H9 (cell line): ENCODE data around the gene CEP350. TPM values are rescaled to one million over a fixed set of nuclear protein-coding genes. Genes with fewer than 3 reads are reported as not detected.

Experiments used
- DNase-seq: peaks from one replicate; pipeline ENCODE4 v3.0.0-alpha.2; 2017
- H2AFZ ChIP-seq: one replicate; pipeline ENCODE4 v1.6.1; 2013; ENCODE audit warnings: mild to moderate bottlenecking, low read length, control low read depth, moderate library complexity
- H2AK5ac ChIP-seq: 2 replicates; pipeline ENCODE4 v1.6.1; 2013; ENCODE audit warnings: low read length, control low read depth, mixed read lengths; ENCODE audit not compliant: insufficient read length
- H2BK120ac ChIP-seq: one replicate; pipeline ENCODE4 v1.6.1; 2013; ENCODE audit warnings: low read depth, mild to moderate bottlenecking, low read length, control low read depth, inconsistent platforms; ENCODE audit not compliant: poor library complexity, severe bottlenecking
- H2BK12ac ChIP-seq: 2 replicates; pipeline ENCODE4 v1.6.1; 2013; ENCODE audit warnings: low read length, control low read depth, mixed read lengths, low read depth; ENCODE audit not compliant: insufficient read length
- H2BK15ac ChIP-seq: 2 replicates; pipeline ENCODE4 v1.6.1; 2013; ENCODE audit warnings: low read depth, low read length, control low read depth
- H2BK20ac ChIP-seq: one replicate; pipeline ENCODE4 v1.6.1; 2013; ENCODE audit warnings: low read depth, mild to moderate bottlenecking, low read length, control low read depth, inconsistent platforms; ENCODE audit not compliant: poor library complexity, severe bottlenecking
- H2BK5ac ChIP-seq: 2 replicates; pipeline ENCODE4 v1.6.1; 2013; ENCODE audit warnings: low read length, control low read depth, mixed read lengths; ENCODE audit not compliant: insufficient read length
- H3K14ac ChIP-seq: 2 replicates; pipeline ENCODE4 v1.6.1; 2013; ENCODE audit warnings: low read length, control low read depth; ENCODE audit not compliant: insufficient read depth
- H3K18ac ChIP-seq: 2 replicates; pipeline ENCODE4 v1.6.1; 2013; ENCODE audit warnings: low read depth, mild to moderate bottlenecking, mixed read lengths, low read length, control low read depth; ENCODE audit not compliant: insufficient read length
- H3K23ac ChIP-seq: 2 replicates; pipeline ENCODE4 v1.6.1; 2013; ENCODE audit warnings: low read length, control low read depth, mixed read lengths, low read depth; ENCODE audit not compliant: insufficient read length
- H3K23me2 ChIP-seq: 2 replicates; pipeline ENCODE4 v1.6.1; 2013; ENCODE audit warnings: low read depth, mild to moderate bottlenecking, mixed read lengths, low read length, control low read depth; ENCODE audit not compliant: insufficient read length, poor library complexity, severe bottlenecking
- H3K27ac ChIP-seq: 2 replicates; pipeline ENCODE4 v1.5.1; 2013; ENCODE audit warnings: low read length, control low read depth, mixed read lengths, low read depth; ENCODE audit not compliant: insufficient read length
- H3K27me3 ChIP-seq: 2 replicates; pipeline ENCODE4 v1.6.1; 2013; ENCODE audit warnings: low read length, control low read depth, inconsistent platforms; ENCODE audit not compliant: insufficient read depth
- H3K4ac ChIP-seq: 2 replicates; pipeline ENCODE4 v1.6.1; 2013; ENCODE audit warnings: low read depth, mild to moderate bottlenecking, control low read depth, inconsistent platforms, low read length, moderate library complexity
- H3K4me1 ChIP-seq: 2 replicates; pipeline ENCODE4 v1.6.1; 2013; ENCODE audit warnings: low read length, control low read depth, inconsistent platforms; ENCODE audit not compliant: insufficient read depth
- H3K4me2 ChIP-seq: 2 replicates; pipeline ENCODE4 v1.6.1; 2013; ENCODE audit warnings: low read length, control low read depth, mixed read lengths; ENCODE audit not compliant: insufficient read length, insufficient read depth
- H3K56ac ChIP-seq: 2 replicates; pipeline ENCODE4 v1.6.1; 2013; ENCODE audit warnings: low read depth, mild to moderate bottlenecking, mixed read lengths, low read length, control low read depth; ENCODE audit not compliant: insufficient read length
- H3K79me1 ChIP-seq: 2 replicates; pipeline ENCODE4 v1.6.1; 2013; ENCODE audit warnings: low read depth, mild to moderate bottlenecking, moderate library complexity, low read length, control low read depth, inconsistent platforms; ENCODE audit not compliant: insufficient read depth, poor library complexity, severe bottlenecking
- H3K79me2 ChIP-seq: 2 replicates; pipeline ENCODE4 v1.6.1; 2013; ENCODE audit warnings: low read length, control low read depth, inconsistent platforms; ENCODE audit not compliant: insufficient read depth
- H3K9ac ChIP-seq: 2 replicates; pipeline ENCODE4 v1.6.1; 2013; ENCODE audit warnings: low read length, control low read depth, mixed read lengths; ENCODE audit not compliant: insufficient read length; ENCODE audit errors: extremely low read depth
- H3K9me3 ChIP-seq: one replicate; pipeline ENCODE4 v1.6.1; 2013; ENCODE audit warnings: low read depth, low read length, inconsistent platforms; ENCODE audit not compliant: control insufficient read depth
- H3T11ph ChIP-seq: one replicate; pipeline ENCODE4 v1.6.1; 2013; ENCODE audit warnings: mild to moderate bottlenecking, low read length, control low read depth, inconsistent platforms
- H4K20me1 ChIP-seq: one replicate; pipeline ENCODE4 v1.6.1; 2013; ENCODE audit not compliant: control insufficient read depth, insufficient read length, insufficient read depth
- H4K5ac ChIP-seq: 2 replicates; pipeline ENCODE4 v1.6.1; 2013; ENCODE audit warnings: low read depth, mild to moderate bottlenecking, mixed read lengths, low read length, control low read depth; ENCODE audit not compliant: insufficient read length
- H4K8ac ChIP-seq: replicated peaks from 2 replicates; pipeline ENCODE4 v1.6.1; 2013; ENCODE audit warnings: low read length, control low read depth, mixed read lengths, low read depth; ENCODE audit not compliant: insufficient read length
- H4K91ac ChIP-seq: 2 replicates; pipeline ENCODE4 v1.6.1; 2013; ENCODE audit warnings: low read depth, mild to moderate bottlenecking, moderate library complexity, mixed read lengths, low read length, control low read depth; ENCODE audit not compliant: insufficient read length
- H3K27ac Mint-ChIP-seq, 3 experiments: 2 replicates in 2 of 3; 3 replicates in 1 of 3; pipeline ENCODE4 v1.8.0; 2020 to 2021; ENCODE audit warnings: mixed read lengths in 3 of 3, mild to moderate bottlenecking in 1 of 3, moderate library complexity in 1 of 3
- H3K27me3 Mint-ChIP-seq: 2 replicates; pipeline ENCODE4 v1.8.0; 2021; ENCODE audit warnings: low read depth, mild to moderate bottlenecking, moderate library complexity, mixed read lengths
- H3K36me3 Mint-ChIP-seq, 3 experiments: 2 replicates in 2 of 3; 3 replicates in 1 of 3; pipeline ENCODE4 v1.8.0; 2020 to 2021; ENCODE audit warnings: low read depth in 3 of 3, mixed read lengths in 3 of 3; ENCODE audit not compliant: insufficient read depth in 1 of 3
- H3K4me1 Mint-ChIP-seq, 2 experiments: 2 replicates each; pipeline ENCODE4 v1.8.0; 2020; ENCODE audit warnings: mixed read lengths in 2 of 2
- H3K4me3 Mint-ChIP-seq, 2 experiments: 2 replicates in 1 of 2; 3 replicates in 1 of 2; pipeline ENCODE4 v1.8.0; 2020 to 2021; ENCODE audit warnings: mild to moderate bottlenecking in 2 of 2, mixed read lengths in 2 of 2, moderate library complexity in 1 of 2
- H3K9me3 Mint-ChIP-seq, 2 experiments: 2 replicates in 1 of 2; 3 replicates in 1 of 2; pipeline ENCODE4 v1.8.0; 2020; ENCODE audit warnings: mild to moderate bottlenecking in 2 of 2, mixed read lengths in 2 of 2, moderate library complexity in 1 of 2
- WGBS: extraction: QIAGEN DNeasy Blood & Tissue Kit; methylation state at CpG from one replicate; pipeline ENCODE4 v1.1.7; 2013; ENCODE audit warnings: missing lambda C conversion rate, low lambda C conversion rate, mixed read lengths; ENCODE audit not compliant: insufficient read length; ENCODE audit errors: extremely low coverage; 5-methylcytosine and 5-hydroxymethylcytosine counted together
- total RNA-seq: library from RNA; stranded (reverse); gene quantifications from 2 replicates; pipeline ENCODE4 v1.2.1, GENCODE V29; 2021
- TF ChIP-seq, protein P1 (sequence below): fragments of 200-600 bp; sonication (generic); conservative IDR thresholded peaks from 3 replicates; pipeline ENCODE4 v1.8.0; 2021; ENCODE audit warnings: antibody characterized with exemption, mild to moderate bottlenecking

The CEP350 gene
- total RNA-seq, 1 experiment from 2014 or later: 39.2 TPM

DNA sequence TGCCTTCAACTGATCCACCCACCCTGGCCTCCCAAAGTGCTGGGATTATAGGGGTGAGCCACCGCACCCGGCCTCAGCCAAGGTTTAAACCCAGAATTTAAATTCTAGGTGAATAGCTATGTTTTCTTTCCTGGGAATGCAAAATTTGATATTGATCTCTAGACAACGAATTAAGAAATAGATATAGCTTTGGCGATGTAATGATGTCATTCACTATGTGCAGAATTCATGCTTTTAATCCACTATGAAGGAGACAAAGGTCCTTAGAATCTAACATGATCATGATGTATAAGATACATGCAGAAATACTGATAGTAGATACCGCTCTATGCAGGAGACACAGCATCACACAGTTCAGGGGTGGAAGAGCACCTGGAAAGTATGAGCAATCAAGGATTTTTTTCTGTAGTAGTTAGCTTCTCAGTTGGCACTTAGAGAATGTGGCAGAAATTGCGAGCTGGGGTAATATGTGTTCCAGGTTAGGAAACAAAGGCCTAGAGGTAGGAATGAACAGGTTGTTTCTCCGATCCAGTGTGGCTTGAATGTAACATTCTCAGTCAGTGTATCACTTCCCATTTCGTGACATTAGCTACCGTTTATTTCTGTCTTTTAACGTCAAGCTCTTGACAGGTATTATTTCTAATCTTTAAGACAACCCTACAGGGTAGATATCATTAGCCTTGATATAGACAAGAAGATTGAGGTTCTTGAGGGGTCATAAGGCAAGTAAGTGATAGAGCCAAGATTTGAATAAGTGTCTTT is 3.0 kb upstream of the CEP350 start:
- H3K4me3 Mint-ChIP-seq: no peak overlapping the region
- H3K18ac ChIP-seq: no peak overlapping the region
- H2BK12ac ChIP-seq: no peak overlapping the region
- no peak overlapping the region for H2BK120ac ChIP-seq
- no peak for DNase-seq
- no peaks in the 10 kb centered on the region for H3K36me3 Mint-ChIP-seq
- H2AK5ac ChIP-seq: no peak overlapping the region
- no peaks in the 10 kb centered on the region for H4K20me1 ChIP-seq
- no peak overlapping the region for H4K91ac ChIP-seq
- no peaks in the 10 kb centered on the region for H3K9me3 Mint-ChIP-seq
- H3K56ac ChIP-seq: no peak overlapping the region
- no peak overlapping the region for H3K4me2 ChIP-seq
- H3K27ac Mint-ChIP-seq: no peak overlapping the region
- TF ChIP-seq, protein P1, sequence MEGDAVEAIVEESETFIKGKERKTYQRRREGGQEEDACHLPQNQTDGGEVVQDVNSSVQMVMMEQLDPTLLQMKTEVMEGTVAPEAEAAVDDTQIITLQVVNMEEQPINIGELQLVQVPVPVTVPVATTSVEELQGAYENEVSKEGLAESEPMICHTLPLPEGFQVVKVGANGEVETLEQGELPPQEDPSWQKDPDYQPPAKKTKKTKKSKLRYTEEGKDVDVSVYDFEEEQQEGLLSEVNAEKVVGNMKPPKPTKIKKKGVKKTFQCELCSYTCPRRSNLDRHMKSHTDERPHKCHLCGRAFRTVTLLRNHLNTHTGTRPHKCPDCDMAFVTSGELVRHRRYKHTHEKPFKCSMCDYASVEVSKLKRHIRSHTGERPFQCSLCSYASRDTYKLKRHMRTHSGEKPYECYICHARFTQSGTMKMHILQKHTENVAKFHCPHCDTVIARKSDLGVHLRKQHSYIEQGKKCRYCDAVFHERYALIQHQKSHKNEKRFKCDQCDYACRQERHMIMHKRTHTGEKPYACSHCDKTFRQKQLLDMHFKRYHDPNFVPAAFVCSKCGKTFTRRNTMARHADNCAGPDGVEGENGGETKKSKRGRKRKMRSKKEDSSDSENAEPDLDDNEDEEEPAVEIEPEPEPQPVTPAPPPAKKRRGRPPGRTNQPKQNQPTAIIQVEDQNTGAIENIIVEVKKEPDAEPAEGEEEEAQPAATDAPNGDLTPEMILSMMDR: no peak
- H2AFZ ChIP-seq: no peak overlapping the region
- no peak overlapping the region for H3K27ac ChIP-seq
- no peaks in the 10 kb centered on the region for H3K79me1 ChIP-seq
- H3K9me3 ChIP-seq: no peaks in the 10 kb centered on the region
- peaks cover 3% of the 10 kb centered on the region for H3K23me2 ChIP-seq
- H2BK15ac ChIP-seq: no peak overlapping the region
- no peaks in the 10 kb centered on the region for H3K27me3 Mint-ChIP-seq
- no peak overlapping the region for H3K4ac ChIP-seq
- no peaks in the 10 kb centered on the region; the same call in 1 of the 2 replicates for H3K4me1 ChIP-seq
- peaks cover 8% of the 10 kb centered on the region for H3K79me2 ChIP-seq
- peaks cover 9 to 12% of the 10 kb centered on the region in 2 experiments for H3K4me1 Mint-ChIP-seq
- H3K27me3 ChIP-seq: no peaks in the 10 kb centered on the region
- no peak overlapping the region for H2BK20ac ChIP-seq
- H3K14ac ChIP-seq: no peak overlapping the region
- H4K8ac ChIP-seq: no peak overlapping the region
- H3T11ph ChIP-seq: no peak overlapping the region
- H3K23ac ChIP-seq: no peak overlapping the region
- no peak overlapping the region for H2BK5ac ChIP-seq
- no peak overlapping the region for H4K5ac ChIP-seq
- no CpG with 5 or more reads among the region's 10 CpGs for WGBS
- H3K9ac ChIP-seq: no peak overlapping the region
